Measurements from ENCODE around the gene TRMT61A.

The TRMT61A gene

DNA sequence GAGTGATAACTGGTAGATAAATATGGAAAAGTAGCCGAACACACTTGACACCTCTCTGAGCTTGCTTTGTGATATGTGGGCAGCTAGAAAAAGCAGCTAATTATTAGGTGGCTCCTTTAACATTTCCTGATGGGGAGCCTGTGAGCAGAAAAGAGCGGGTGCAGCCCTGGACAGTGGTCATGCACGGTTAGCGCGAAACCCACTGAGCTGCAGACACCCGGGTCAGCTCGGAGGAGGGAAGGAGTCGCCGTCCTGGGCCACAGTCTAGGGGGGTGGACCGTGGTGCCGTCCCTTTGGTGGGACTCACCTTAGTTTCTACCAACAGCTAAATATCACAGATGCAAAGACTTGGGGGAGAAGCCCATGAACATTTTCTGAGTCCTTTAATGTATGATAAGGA lies 40.4 kb downstream of the TRMT61A start:
- no peak for DNase-seq

DNA sequence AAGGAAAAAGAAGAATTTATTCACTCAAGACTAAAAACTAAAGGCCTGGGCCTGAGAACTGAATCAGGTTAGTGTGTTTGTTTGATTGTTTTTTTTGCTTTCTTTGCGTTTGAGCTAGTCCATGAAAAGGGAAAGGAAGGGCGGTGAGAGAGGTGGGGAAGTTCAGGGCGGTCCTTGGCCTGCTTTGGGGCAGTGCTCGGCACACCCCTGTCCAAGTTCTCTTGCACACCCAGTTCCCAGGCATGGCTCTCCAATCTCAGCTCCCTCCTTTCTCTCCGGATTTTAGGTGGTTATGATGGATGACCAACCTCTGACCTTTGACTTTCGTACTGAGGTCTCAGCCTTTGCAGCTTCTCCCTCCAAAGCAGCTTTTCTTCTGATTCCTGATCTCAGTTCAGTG lies 45.1 kb downstream of the TRMT61A start:
- DNase-seq, result no peak

DNA sequence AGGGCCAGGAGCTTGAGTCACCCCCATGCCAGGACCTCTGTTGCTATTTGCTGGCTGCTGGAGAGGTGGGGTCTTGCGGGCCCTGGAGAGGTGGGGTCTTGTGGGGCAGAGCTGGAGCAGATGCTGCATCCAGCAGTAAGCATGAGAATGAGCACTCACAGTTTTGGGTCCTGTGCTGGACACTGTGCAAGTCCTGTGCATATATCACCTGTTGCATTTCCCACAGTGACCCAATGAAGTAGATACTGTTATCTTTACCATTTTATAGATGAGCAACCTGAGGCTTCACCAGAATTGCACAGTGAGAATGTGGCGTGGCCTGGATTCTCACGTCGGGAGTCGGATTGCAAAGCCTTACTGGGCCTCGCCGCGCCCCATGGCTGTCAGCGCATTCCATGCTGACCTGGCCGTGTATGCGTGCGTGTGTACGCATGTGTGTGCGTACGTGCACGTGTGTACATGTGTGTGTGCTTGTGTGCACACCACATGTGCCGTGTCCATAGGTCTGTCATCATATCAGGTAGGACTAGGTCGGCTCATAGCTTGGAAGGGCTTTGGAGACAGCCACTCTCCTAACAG lies 45.8 kb downstream of the TRMT61A start:
- no peak for DNase-seq

DNA sequence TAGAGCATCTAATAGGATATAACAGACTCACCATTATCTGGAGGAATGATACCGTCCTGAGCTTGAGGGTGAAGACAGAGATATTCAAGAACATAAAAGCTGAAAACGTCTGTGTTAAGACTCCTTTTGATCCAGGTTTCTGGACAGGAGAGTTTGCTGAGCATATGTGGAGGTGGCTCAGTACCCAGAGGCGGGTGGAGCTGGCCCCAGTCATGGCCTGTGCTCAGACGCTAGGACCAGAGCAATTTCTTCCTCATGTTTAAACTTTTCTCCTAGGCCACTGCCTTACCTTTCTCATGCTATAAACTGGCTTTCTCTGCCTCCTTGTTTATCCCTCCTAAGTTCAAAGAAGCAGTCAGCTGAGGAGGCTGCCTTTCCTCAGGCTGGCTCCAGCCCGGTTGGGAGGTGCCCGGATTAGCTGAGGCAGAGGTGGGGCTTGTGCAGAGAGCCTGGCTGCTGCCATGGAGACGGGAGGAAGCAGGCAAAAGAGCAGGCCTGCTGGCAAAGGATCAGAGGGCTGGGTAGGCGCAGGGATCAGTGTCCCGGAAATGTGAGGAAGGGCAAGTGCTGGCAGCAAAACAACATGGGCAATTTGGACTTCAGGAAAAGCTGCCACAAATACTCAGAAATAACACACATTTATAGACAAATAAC lies 47.5 kb downstream of the TRMT61A start:
- DNase-seq, result no peak

DNA sequence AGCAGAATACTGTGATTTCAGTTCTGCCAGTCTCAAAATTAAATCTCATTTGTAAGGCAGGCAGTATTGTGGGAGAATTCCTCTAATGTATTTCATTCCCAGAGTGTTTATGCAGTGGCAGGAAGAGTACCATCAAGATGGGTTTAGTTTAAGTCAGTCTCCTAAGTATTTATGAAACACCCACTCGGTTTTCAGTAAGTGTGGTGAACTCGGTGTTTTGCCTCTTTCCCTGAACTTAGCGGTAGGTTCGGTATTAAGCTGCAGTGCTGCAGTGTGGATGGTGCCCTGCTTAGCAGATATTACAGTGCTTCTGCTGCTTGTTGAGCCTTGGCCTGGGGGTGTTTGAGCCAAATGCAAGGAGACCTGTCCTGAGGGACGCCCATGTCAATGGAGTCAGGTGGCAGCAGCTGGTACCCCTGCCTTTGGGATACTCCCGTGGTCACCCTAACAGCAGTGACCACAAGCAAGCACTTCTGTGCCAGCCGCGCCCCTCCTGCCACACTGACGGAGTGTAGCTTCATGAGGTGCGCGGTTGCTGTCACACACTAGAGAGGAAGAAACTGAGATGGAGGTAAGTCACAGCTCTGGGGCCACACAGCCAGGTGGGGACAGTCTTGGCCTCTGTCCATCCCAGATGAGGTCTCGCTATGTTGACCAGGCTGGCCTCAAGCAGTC lies 49.5 kb downstream of the TRMT61A start:
- DNase-seq, result no peak

DNA sequence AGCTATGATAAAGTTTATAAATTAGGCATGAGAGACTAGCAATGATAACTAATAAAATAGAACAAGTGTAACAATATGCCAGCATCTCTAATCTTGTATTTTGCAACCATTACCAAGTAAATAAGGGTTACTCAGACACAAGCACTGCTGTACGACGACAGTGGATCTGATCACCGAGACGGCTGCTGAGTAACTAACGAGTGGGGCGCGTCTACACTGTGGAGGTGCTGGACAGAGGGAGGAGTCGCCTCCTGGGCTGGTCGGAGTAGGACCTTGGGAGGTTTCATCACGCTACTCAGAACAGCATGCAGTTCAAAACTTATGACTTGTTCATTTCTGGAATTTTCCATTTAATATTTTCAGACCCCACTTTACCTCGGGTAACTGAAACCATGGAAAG lies 52.2 kb downstream of the TRMT61A start:
- DNase-seq, result no peak

DNA sequence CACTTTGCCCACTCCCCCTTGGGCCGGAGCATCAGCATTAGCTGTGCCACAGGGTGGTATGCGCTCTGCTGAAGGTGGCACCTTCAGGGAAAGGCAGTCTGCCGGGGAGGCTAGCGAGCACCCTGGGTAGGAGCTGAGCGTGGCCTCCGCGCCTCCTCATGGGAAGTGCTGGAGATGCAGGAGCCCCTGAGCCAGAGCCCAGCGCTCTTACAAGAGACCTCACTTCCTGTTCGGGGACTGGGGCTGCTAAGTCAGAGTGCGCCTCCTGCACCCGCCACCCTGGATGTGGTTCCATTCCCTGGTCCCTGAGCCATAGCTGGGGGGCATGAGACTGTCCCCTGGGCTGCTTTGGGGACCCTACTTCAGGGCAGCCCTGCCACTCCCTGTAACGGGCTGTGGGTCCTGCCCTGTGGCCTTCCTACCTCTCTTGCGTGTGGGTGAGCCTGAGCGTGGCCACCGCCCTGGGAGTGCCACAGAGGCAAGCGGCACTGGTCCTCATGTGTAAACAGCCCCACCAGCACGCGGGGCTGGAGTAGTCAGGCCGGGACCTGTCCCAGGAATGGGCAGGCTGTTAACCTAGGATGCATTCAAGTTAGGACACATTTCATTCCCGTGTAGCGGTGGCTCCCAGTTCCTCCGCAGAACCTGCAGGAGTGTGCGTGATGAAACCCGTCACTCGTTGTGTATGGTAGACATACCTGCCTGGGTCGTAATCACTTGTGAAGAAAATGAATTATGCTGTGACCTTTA lies 53.1 kb downstream of the TRMT61A start:
- no peak for DNase-seq

DNA sequence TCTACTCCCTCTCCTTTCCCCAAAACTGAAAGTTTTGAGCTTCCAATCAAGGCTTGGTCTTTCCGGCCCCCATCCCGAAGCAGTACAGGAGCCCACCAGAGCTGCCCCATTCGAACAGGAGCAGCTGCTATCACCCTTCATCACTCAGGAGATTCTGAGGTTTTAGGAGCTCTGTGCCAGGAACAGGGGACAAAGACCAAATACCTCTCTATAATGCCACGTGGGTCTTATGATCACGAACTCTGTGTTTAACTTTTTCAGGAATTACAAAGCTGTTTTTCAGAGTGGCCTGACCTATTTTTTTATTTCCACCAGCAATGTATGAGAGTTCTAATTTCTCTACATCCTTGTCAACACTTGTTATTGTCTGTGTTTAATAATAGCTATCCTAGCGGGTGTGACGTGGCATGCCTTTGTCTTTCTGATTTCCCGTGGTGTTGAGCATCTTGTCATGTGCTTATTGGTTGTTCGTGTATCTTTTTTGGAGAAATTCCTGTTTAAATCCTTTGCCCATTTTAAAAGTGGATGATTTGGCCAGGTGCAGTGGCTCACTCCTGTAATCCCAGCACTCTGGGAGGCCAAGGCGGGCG lies 55.4 kb downstream of the TRMT61A start:
- DNase-seq, result no peak

Measured in bone marrow (tissue), 2 donors.